AG20443 (cell line): ENCODE data around the gene NLGN2.
A peak's percentile ranks its signal among the peaks of the same experiment; 100 is the strongest.
"Not testable (repeated sequence)": the region's sequence is repeated elsewhere in the genome, so short reads cannot be mapped to it uniquely, and the experiment has no call there.

Source experiments
- DNase-seq: peaks from one replicate; pipeline ENCODE4 v3.0.0; 2012; ENCODE audit warnings: low spot score, mixed read lengths

NLGN2 gene

GRCh38 chr17:7407485-7408251, at the start of gene NLGN2:
Gene NLGN2 (plus strand): TSS chr17:7407845. CDS start chr17:7408256, 411 bp downstream.
- no peak for DNase-seq

GRCh38 chr17:7361906-7362305, 45.7 kb upstream of the NLGN2 start:
- DNase-seq, result no peak

- DNase-seq, result no peak
These were observed 44.3 kb upstream of the NLGN2 start for GRCh38 chr17:7363311-7363710.

GRCh38 chr17:7365963-7366362, 41.7 kb upstream of the NLGN2 start:
- not testable (repeated sequence) for DNase-seq

- no peak for DNase-seq
These were observed 40.6 kb upstream of the NLGN2 start for GRCh38 chr17:7367083-7367482.

GRCh38 chr17:7367918-7368598, 39.6 kb upstream of the NLGN2 start:
- DNase-seq, result no peak

GRCh38 chr17:7368599-7368994, 39.0 kb upstream of the NLGN2 start:
- not testable (repeated sequence) for DNase-seq

GRCh38 chr17:7369825-7370224, 37.8 kb upstream of the NLGN2 start:
- no peak for DNase-seq

- no peak for DNase-seq
These were observed 36.8 kb upstream of the NLGN2 start for GRCh38 chr17:7370853-7371252.

GRCh38 chr17:7374353-7374752, 33.3 kb upstream of the NLGN2 start:
- DNase-seq, result no peak

GRCh38 chr17:7379134-7379533, 28.5 kb upstream of the NLGN2 start:
- no peak for DNase-seq

- peak; percentile 82 for DNase-seq
These were observed 27.3 kb upstream of the NLGN2 start for GRCh38 chr17:7380321-7380720.

GRCh38 chr17:7380855-7381683, 26.6 kb upstream of the NLGN2 start, which contains the start of gene TNK1:
Gene TNK1 (plus strand): TSS chr17:7381089. CDS start chr17:7382927, 1,838 bp downstream.
- peak; percentile 69 for DNase-seq

- DNase-seq, result no peak
These were observed 24.7 kb upstream of the NLGN2 start for GRCh38 chr17:7382901-7383300.

- DNase-seq, result no peak
These were observed 24.3 kb upstream of the NLGN2 start for GRCh38 chr17:7383371-7383741.

- peak; percentile 73 for DNase-seq
These were observed 23.7 kb upstream of the NLGN2 start for GRCh38 chr17:7383742-7384488.

GRCh38 chr17:7384489-7385081, 23.1 kb upstream of the NLGN2 start:
- no peak for DNase-seq

- DNase-seq, result no peak
These were observed 18.8 kb upstream of the NLGN2 start for GRCh38 chr17:7388856-7389255.

GRCh38 chr17:7389924-7390910, 17.4 kb upstream of the NLGN2 start:
- no peak for DNase-seq

GRCh38 chr17:7391307-7391706, 16.3 kb upstream of the NLGN2 start:
- DNase-seq, result no peak
